Suprapubic skin (tissue), 4 donors: ENCODE measurements around the gene VAMP8.

ENCODE experiments used
- CTCF ChIP-seq, 2 donors: fragments of 200-600 bp in 1 of 2; fragments of 450-650 bp in 1 of 2; sonication (generic) in 1 of 2; IDR thresholded peaks; one replicate each; pipeline ENCODE4 v1.5.1; 2016 to 2019; ENCODE audit warnings: antibody characterized with exemption in 2 of 2, mild to moderate bottlenecking in 1 of 2, moderate library complexity in 1 of 2
- EP300 ChIP-seq: sonication (generic); formaldehyde crosslinking; IDR thresholded peaks from one replicate; pipeline ENCODE4 v1.6.1; 2017; ENCODE audit warnings: antibody characterized with exemption
- POLR2A ChIP-seq, 2 donors: fragments of 450-650 bp; IDR thresholded peaks; one replicate each; pipeline ENCODE4 v1.6.1; 2017; ENCODE audit warnings: antibody characterized with exemption in 2 of 2, mild to moderate bottlenecking in 2 of 2, moderate library complexity in 2 of 2
- POLR2AphosphoS5 ChIP-seq, 3 donors: sonication (generic); formaldehyde crosslinking; IDR thresholded peaks; one replicate each; pipeline ENCODE4 v1.6.1; 2017; ENCODE audit warnings: antibody characterized with exemption in 3 of 3

GRCh38 chr2:85600235-85600575, 22.8 kb downstream of the VAMP8 start:
- TF ChIP-seq CTCF (IDR thresholded peaks at IDR 0.05) (no peak), POLR2A (IDR thresholded peaks at IDR 0.05) (no peak), POLR2AphosphoS5 (IDR thresholded peaks at IDR 0.05) (no peak), EP300 (no peak)
